HL-60 (cell line): Measurements from ENCODE around the gene PCNX3.

Experiments
- CTCF ChIP-seq: IDR thresholded peaks from one replicate; pipeline ENCODE4 v1.5.1; 2011; ENCODE audit warnings: low read length, control low read depth, inconsistent platforms; ENCODE audit not compliant: insufficient read depth
- GABPA ChIP-seq: IDR thresholded peaks from 2 replicates; pipeline ENCODE4 v1.6.1; 2012; ENCODE audit warnings: low read depth
- POLR2AphosphoS5 ChIP-seq: IDR thresholded peaks from 2 replicates; pipeline ENCODE4 v1.6.1; 2012; ENCODE audit warnings: low read depth
- REST ChIP-seq: IDR thresholded peaks from 2 replicates; pipeline ENCODE4 v1.6.1; 2012; ENCODE audit warnings: low read depth; ENCODE audit not compliant: insufficient replicate concordance
- SPI1 ChIP-seq: IDR thresholded peaks from 2 replicates; pipeline ENCODE4 v1.6.1; 2012; ENCODE audit warnings: low read depth, mild to moderate bottlenecking, borderline replicate concordance

- TF ChIP-seq CTCF: no peak
- peak; percentile 79 for TF ChIP-seq GABPA
- no peak for TF ChIP-seq REST
- peak; percentile 98 for TF ChIP-seq SPI1
- TF ChIP-seq POLR2AphosphoS5: peak; percentile 93
Measured at GRCh38 chr11:65640483-65641296, 25.1 kb downstream of the PCNX3 start.
